Fibroblast of the aortic adventitia (primary cell): ENCODE results near the gene ANKIB1. TPM values are rescaled to one million over a fixed set of nuclear protein-coding genes. Genes with fewer than 3 reads are reported as not detected.

Experiments used
- DNase-seq: peaks from one replicate; pipeline ENCODE4 v3.0.0-alpha.2; 2010; ENCODE audit warnings: low read depth
- H3K4me3 ChIP-seq: 2 replicates; pipeline ENCODE4 v1.5.1; 2011; ENCODE audit warnings: low read depth, mild to moderate bottlenecking, control low read depth, low read length, moderate library complexity
- CTCF ChIP-seq: IDR thresholded peaks from 2 replicates; pipeline ENCODE4 v1.5.1; 2011; ENCODE audit warnings: mild to moderate bottlenecking, low read length, control low read depth, inconsistent platforms; ENCODE audit not compliant: insufficient read depth
- total RNA-seq: library from RNA; depleted of rRNA; stranded (reverse); fragments of >200 nt; gene quantifications from 2 replicates; pipeline ENCODE4 v1.2.3, GENCODE V29; 2012; ENCODE audit warnings: low replicate concordance

The ANKIB1 gene
- total RNA-seq, 1 donor = 75.8 TPM

- TF ChIP-seq CTCF = no peak
- DNase-seq = no peak
- no peak overlapping the region for H3K4me3 ChIP-seq
Measured at GRCh38 chr7:92260248-92260781, 14.5 kb downstream of the ANKIB1 start.

- no peak for DNase-seq
- no peak for TF ChIP-seq CTCF
Measured at GRCh38 chr7:92266415-92267241, 20.9 kb downstream of the ANKIB1 start.

GRCh38 chr7:92268921-92269320, 23.1 kb downstream of the ANKIB1 start:
- TF ChIP-seq CTCF = no peak
- H3K4me3 ChIP-seq = no peak overlapping the region
- no peak for DNase-seq

More at GRCh38 chr7:92266415-92267241, 20.9 kb downstream of the ANKIB1 start:
- no peak overlapping the region for H3K4me3 ChIP-seq

- TF ChIP-seq CTCF = no peak
- H3K4me3 ChIP-seq = no peak overlapping the region
- no peak for DNase-seq
Measured at GRCh38 chr7:92275327-92275726, 29.6 kb downstream of the ANKIB1 start.

GRCh38 chr7:92276460-92276864, 30.7 kb downstream of the ANKIB1 start:
- no peak for TF ChIP-seq CTCF
- H3K4me3 ChIP-seq = no peak overlapping the region
- no peak for DNase-seq

- H3K4me3 ChIP-seq = no peak overlapping the region
- DNase-seq = no peak
- no peak for TF ChIP-seq CTCF
Measured at GRCh38 chr7:92279396-92280031, 33.7 kb downstream of the ANKIB1 start.
